DMS153 treated with DMSO at 0.1 percent for 48 hours (cell line): ENCODE measurements around the gene POLR1A.

ENCODE experiments used
- DNase-seq: peaks from one replicate; lab custom pipeline; 2025; ENCODE audit not compliant: unreplicated experiment; lab: John Stamatoyannopoulos, UW

POLR1A gene

GRCh38 chr2:85981579-85982247 is 124.0 kb downstream of the POLR1A start:
- no peak for DNase-seq

GRCh38 chr2:85978883-85979780 is 126.6 kb downstream of the POLR1A start:
- DNase-seq: no peak

GRCh38 chr2:85976106-85976920 is 129.4 kb downstream of the POLR1A start:
- no peak for DNase-seq

GRCh38 chr2:85975581-85975980 is 130.1 kb downstream of the POLR1A start:
- no peak for DNase-seq

GRCh38 chr2:85974390-85974789 is 131.3 kb downstream of the POLR1A start:
- DNase-seq: no peak

GRCh38 chr2:85972355-85972754 is 133.3 kb downstream of the POLR1A start:
- no peak for DNase-seq

- DNase-seq: no peak
These were observed 134.3 kb downstream of the POLR1A start for GRCh38 chr2:85971366-85971765.
